Measurements from ENCODE around the gene NLE1.
"Not testable (repeated sequence)": the region's sequence is repeated elsewhere in the genome, so short reads cannot be mapped to it uniquely, and the experiment has no call there.

Gene NLE1

GRCh38 chr17:35185849-35186248, 43.7 kb upstream of the NLE1 start:
- Mint-ChIP-seq H3K27ac (peak overlapping the region; percentile 46), H3K9me3 (peaks cover 3% of the 10 kb centered on the region), H3K27me3 (ENCODE audit: low read depth, poor library complexity) (peaks cover 46% of the 10 kb centered on the region), H3K36me3 (ENCODE audit: low read depth) (no peaks in the 10 kb centered on the region), H3K4me3 (no peak overlapping the region), H3K4me1 (no peaks in the 10 kb centered on the region)
- DNase-seq, result no peak
- TF ChIP-seq, protein P1, sequence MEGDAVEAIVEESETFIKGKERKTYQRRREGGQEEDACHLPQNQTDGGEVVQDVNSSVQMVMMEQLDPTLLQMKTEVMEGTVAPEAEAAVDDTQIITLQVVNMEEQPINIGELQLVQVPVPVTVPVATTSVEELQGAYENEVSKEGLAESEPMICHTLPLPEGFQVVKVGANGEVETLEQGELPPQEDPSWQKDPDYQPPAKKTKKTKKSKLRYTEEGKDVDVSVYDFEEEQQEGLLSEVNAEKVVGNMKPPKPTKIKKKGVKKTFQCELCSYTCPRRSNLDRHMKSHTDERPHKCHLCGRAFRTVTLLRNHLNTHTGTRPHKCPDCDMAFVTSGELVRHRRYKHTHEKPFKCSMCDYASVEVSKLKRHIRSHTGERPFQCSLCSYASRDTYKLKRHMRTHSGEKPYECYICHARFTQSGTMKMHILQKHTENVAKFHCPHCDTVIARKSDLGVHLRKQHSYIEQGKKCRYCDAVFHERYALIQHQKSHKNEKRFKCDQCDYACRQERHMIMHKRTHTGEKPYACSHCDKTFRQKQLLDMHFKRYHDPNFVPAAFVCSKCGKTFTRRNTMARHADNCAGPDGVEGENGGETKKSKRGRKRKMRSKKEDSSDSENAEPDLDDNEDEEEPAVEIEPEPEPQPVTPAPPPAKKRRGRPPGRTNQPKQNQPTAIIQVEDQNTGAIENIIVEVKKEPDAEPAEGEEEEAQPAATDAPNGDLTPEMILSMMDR (IDR thresholded peaks at IDR 0.05), result no peak

- no peak for DNase-seq
- H3K9me3 Mint-ChIP-seq, result no peaks in the 10 kb centered on the region
- TF ChIP-seq, protein P1 (IDR thresholded peaks at IDR 0.05), result no peak
- no peaks in the 10 kb centered on the region for H3K36me3 Mint-ChIP-seq (ENCODE audit: low read depth)
- no peaks in the 10 kb centered on the region for H3K4me1 Mint-ChIP-seq
- H3K27ac Mint-ChIP-seq, result no peak overlapping the region
- no peak overlapping the region for H3K4me3 Mint-ChIP-seq
- H3K27me3 Mint-ChIP-seq (ENCODE audit: low read depth, poor library complexity), result peaks cover 43% of the 10 kb centered on the region
Observed at GRCh38 chr17:35184274-35184673, 42.2 kb upstream of the NLE1 start.

DNA sequence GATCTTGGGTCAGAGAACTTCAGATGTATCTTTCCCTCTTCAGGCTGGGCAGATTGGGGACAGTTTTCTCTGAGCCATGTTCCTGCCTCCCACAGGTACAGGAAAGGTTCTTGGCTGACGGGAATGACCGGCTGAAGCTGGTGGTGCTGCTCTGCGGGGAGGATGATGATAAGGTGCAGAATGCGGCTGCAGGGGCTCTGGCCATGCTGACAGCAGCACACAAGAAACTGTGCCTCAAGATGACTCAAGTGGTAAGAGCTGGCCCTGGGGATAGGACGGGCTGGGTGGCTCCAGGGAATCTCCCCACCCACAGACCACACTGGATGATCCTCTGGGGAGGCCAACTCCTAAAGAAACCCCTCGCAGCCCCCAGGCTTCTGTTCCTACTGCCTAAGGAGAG, 41.2 kb upstream of the NLE1 start:
- H3K4me1 Mint-ChIP-seq, result no peaks in the 10 kb centered on the region
- peaks cover 5% of the 10 kb centered on the region for H3K9me3 Mint-ChIP-seq
- H3K36me3 Mint-ChIP-seq (ENCODE audit: low read depth), result no peaks in the 10 kb centered on the region
- DNase-seq, result no peak
- H3K27ac Mint-ChIP-seq, result no peak overlapping the region
- H3K4me3 Mint-ChIP-seq, result no peak overlapping the region
- TF ChIP-seq, protein P1 (IDR thresholded peaks at IDR 0.05), result no peak
- peaks cover 39% of the 10 kb centered on the region for H3K27me3 Mint-ChIP-seq (ENCODE audit: low read depth, poor library complexity)

DNA sequence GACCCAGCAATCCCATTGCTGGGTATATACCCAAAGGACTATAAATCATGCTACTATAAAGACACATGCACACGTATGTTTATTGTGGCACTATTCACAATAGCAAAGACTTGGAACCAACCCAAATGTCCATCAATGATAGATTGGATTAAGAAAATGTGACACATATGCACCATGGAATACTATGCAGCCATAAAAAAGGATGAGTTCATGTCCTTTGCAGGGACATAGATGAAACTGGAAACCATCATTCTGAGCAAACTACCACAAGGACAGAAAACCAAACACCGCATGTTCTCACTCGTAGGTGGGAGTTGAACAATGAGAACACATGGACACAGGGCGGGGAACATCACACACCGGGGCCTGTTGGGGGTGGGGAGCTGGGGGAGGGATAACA, 37.3 kb upstream of the NLE1 start:
- H3K36me3 Mint-ChIP-seq (ENCODE audit: low read depth); H3K4me1 Mint-ChIP-seq; DNase-seq; H3K9me3 Mint-ChIP-seq; H3K4me3 Mint-ChIP-seq; H3K27ac Mint-ChIP-seq: not testable (repeated sequence)
- H3K27me3 Mint-ChIP-seq (ENCODE audit: low read depth, poor library complexity), result peaks cover 37% of the 10 kb centered on the region

GRCh38 chr17:35176897-35177296, 34.8 kb upstream of the NLE1 start:
- H3K27ac Mint-ChIP-seq, result no peak overlapping the region
- H3K4me1 Mint-ChIP-seq, result no peaks in the 10 kb centered on the region
- no peaks in the 10 kb centered on the region for H3K36me3 Mint-ChIP-seq (ENCODE audit: low read depth)
- H3K9me3 Mint-ChIP-seq, result peaks cover 5% of the 10 kb centered on the region
- peaks cover 24% of the 10 kb centered on the region for H3K27me3 Mint-ChIP-seq (ENCODE audit: low read depth, poor library complexity)
- TF ChIP-seq, protein P1 (IDR thresholded peaks at IDR 0.05), result no peak
- no peak for DNase-seq
- H3K4me3 Mint-ChIP-seq, result no peak overlapping the region

GRCh38 chr17:35175638-35176415, 33.7 kb upstream of the NLE1 start:
- no peaks in the 10 kb centered on the region for H3K36me3 Mint-ChIP-seq (ENCODE audit: low read depth)
- H3K4me1 Mint-ChIP-seq, result no peaks in the 10 kb centered on the region
- no peak overlapping the region for H3K4me3 Mint-ChIP-seq
- TF ChIP-seq, protein P1 (IDR thresholded peaks at IDR 0.05), result no peak
- H3K9me3 Mint-ChIP-seq, result peaks cover 5% of the 10 kb centered on the region
- no peak overlapping the region for H3K27ac Mint-ChIP-seq
- H3K27me3 Mint-ChIP-seq (ENCODE audit: low read depth, poor library complexity), result peaks cover 20% of the 10 kb centered on the region
- no peak for DNase-seq
